T-cell (primary cell): ENCODE measurements around the gene EIF4ENIF1. TPM values are rescaled to one million over a fixed set of nuclear protein-coding genes. Genes with fewer than 3 reads are reported as not detected.
"Not testable (repeated sequence)": the region's sequence is repeated elsewhere in the genome, so short reads cannot be mapped to it uniquely, and the experiment has no call there.

Experiments
- ATAC-seq, 4 experiments: fragments of 200-7000 bp in 3 of 4; fragments of 150-1000 bp in 1 of 4; cut with Tn5 transposase; replicated peaks in 1 of 4; 1 replicate in 3 of 4; 2 replicates in 1 of 4; pipeline ENCODE4 v1.10.0; 2021; ENCODE audit warnings: moderate library complexity in 3 of 4, mild to moderate bottlenecking in 2 of 4, moderate number of reproducible peaks in 1 of 4
- CTCF ChIA-PET, 2 donors: fragments of 300-600 bp; sonication (Branson Sonifier 250); formaldehyde crosslinking; loops; one replicate each; lab custom pipeline; 2022; ENCODE audit warnings: antibody characterized with exemption in 2 of 2; lab: Charles Lee
- POLR2A ChIA-PET, 2 donors: fragments of 300-600 bp; sonication (Branson Sonifier 250); formaldehyde crosslinking; loops; one replicate each; lab custom pipeline; 2022; ENCODE audit warnings: antibody characterized with exemption in 2 of 2; lab: Charles Lee
- DNase-seq, 35 experiments: peaks; one replicate each; pipeline versions ENCODE4 v3.0.0 to v3.0.0-alpha.2; 2013 to 2023
- H3K27ac ChIP-seq: one replicate; pipeline ENCODE4 v1.5.1; 2013; ENCODE audit warnings: low read length
- H3K27me3 ChIP-seq, 2 experiments: replicated peaks in 1 of 2; 1 replicate in 1 of 2; 2 replicates in 1 of 2; pipeline versions ENCODE4 v1.6.1 to v1.7.0; 2013; ENCODE audit warnings: low read length in 1 of 2, mixed read lengths in 1 of 2; ENCODE audit not compliant: control insufficient read depth in 2 of 2, insufficient read depth in 2 of 2; ENCODE audit errors: extremely low read depth in 1 of 2
- H3K36me3 ChIP-seq, 2 donors: 1 replicate in 1 of 2; 2 replicates in 1 of 2; pipeline versions ENCODE4 v1.6.1 to v1.7.0; 2013; ENCODE audit warnings: low read length in 1 of 2; ENCODE audit not compliant: control insufficient read depth in 2 of 2, insufficient read depth in 1 of 2; ENCODE audit errors: extremely low read depth in 1 of 2
- H3K4me1 ChIP-seq, 2 experiments: 1 replicate in 1 of 2; 2 replicates in 1 of 2; pipeline versions ENCODE4 v1.6.1 to v1.7.0; 2013; ENCODE audit warnings: low read length in 2 of 2, mixed read lengths in 1 of 2; ENCODE audit not compliant: insufficient read depth in 2 of 2, control insufficient read depth in 1 of 2; ENCODE audit errors: extremely low read depth in 1 of 2
- H3K4me3 ChIP-seq, 2 donors: 1 replicate in 1 of 2; 2 replicates in 1 of 2; pipeline versions ENCODE4 v1.5.1 to v1.7.0; 2013; ENCODE audit warnings: mild to moderate bottlenecking in 2 of 2, low read length in 1 of 2, moderate library complexity in 1 of 2; ENCODE audit not compliant: control insufficient read depth in 1 of 2; ENCODE audit errors: extremely low read depth in 1 of 2
- H3K9me3 ChIP-seq: 2 replicates; pipeline ENCODE4 v1.7.0; 2013
- H3K27ac Mint-ChIP-seq, 2 donors: one replicate each; pipeline ENCODE4 v1.8.0; 2020 to 2021; ENCODE audit warnings: mild to moderate bottlenecking in 2 of 2, mixed read lengths in 2 of 2
- H3K27me3 Mint-ChIP-seq, 2 donors: one replicate each; pipeline ENCODE4 v1.8.0; 2021 to 2022; ENCODE audit warnings: mixed read lengths in 2 of 2
- H3K36me3 Mint-ChIP-seq: one replicate; pipeline ENCODE4 v1.8.0; 2021; ENCODE audit warnings: mixed read lengths
- H3K4me1 Mint-ChIP-seq, 3 donors: one replicate each; pipeline ENCODE4 v1.8.0; 2020 to 2022; ENCODE audit warnings: mixed read lengths in 3 of 3, mild to moderate bottlenecking in 1 of 3
- H3K4me3 Mint-ChIP-seq, 3 donors: one replicate each; pipeline ENCODE4 v1.8.0; 2020 to 2022; ENCODE audit warnings: mild to moderate bottlenecking in 3 of 3, mixed read lengths in 3 of 3, moderate library complexity in 3 of 3
- H3K9me3 Mint-ChIP-seq, 3 donors: one replicate each; pipeline ENCODE4 v1.8.0; 2020 to 2022; ENCODE audit warnings: mixed read lengths in 3 of 3
- WGBS: methylation state at CpG from one replicate; pipeline ENCODE4 v1.1.5; 2013; ENCODE audit warnings: missing lambda C conversion rate; ENCODE audit not compliant: insufficient coverage; 5-methylcytosine and 5-hydroxymethylcytosine counted together
- total RNA-seq, 35 experiments: library from RNA in 6 of 35; stranded (reverse) in 6 of 35; fragments of 120-200 nt in 1 of 35; gene quantifications; one replicate each; pipeline versions ENCODE4 v1.2.1 to v1.2.4 and lab custom pipeline; 2013 to 2026

The EIF4ENIF1 gene
- total RNA-seq, 5 donors from 2014 or later (not counting 1 experiment from before 2014, with no cell fraction given): 25.4 to 39.0 (median 29.0) TPM

DNA sequence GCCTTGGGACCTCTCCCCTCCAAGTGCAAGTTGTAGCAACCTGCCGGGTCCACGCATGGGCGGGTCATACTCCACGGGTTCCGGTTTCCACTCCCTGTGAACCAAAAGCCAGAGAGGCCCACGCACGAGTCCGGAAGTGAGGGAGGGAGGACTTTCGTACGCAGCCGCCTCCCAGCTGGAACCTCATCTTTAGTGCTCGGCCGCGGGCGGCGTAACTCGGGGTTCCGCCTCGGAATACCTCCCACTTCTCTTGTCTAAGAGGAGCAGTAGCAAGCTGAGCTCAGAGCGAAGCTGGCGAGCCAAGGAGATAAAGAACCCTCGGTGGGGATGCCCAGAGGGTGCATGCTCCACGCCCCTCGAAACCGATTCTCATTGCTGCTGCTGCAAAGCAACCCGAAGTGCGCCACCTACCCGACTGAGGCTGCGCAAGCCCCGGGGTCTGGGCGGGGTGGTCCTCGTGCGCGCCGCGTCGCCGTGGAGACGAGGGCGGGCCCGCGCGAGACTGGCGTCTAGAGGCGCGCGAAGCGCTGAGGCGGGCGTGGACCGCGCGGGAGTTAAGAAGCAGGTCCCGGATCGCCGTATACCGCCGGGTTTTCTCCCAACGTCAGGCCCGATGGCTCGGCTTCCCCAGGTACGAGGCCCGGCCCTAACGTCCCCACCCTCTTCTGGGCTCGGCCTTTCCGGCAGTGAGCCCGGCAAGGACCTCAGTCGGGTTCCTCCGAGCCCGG is 6.5 kb upstream of the EIF4ENIF1 start, which contains the start of gene SFI1:
Gene SFI1, plus strand, starts transcription at position 530 of the 728 bp plus-strand sequence. CDS start 11,749 bp downstream, outside the sequence.
- peak within 1 kb of the TSS; percentile 96 to 97 (median 97) for H3K4me3 Mint-ChIP-seq
- DNase-seq (peak; percentile 92 to 97 (median 95)), ATAC-seq (peak; percentile 84 to 92 (median 88))
- under 1% methylated on average over 69 of the region's 70 CpGs for WGBS
- Histone ChIP-seq H3K36me3 (peaks cover 0 to 6% of the 10 kb centered on the region in 2 donors), H3K9me3 (no peaks in the 10 kb centered on the region), H3K4me1 (peaks cover 12 to 50% of the 10 kb centered on the region in 2 experiments), H3K4me3 (peak within 1 kb of the TSS; percentile 85 to 99), H3K27me3 (no peaks in the 10 kb centered on the region), H3K27ac (peak within 1 kb of the TSS; percentile 86)
- POLR2A ChIA-PET: no interaction called here
- H3K27ac Mint-ChIP-seq: peak within 1 kb of the TSS; percentile 95 to 98
- H3K4me1 Mint-ChIP-seq: peaks cover 24 to 49% (median 47%) of the 10 kb centered on the region in 3 donors
- no peaks in the 10 kb centered on the region for H3K9me3 Mint-ChIP-seq
- CTCF ChIA-PET: no interaction called here
- no peaks in the 10 kb centered on the region for H3K36me3 Mint-ChIP-seq
- no peaks in the 10 kb centered on the region for H3K27me3 Mint-ChIP-seq

DNA sequence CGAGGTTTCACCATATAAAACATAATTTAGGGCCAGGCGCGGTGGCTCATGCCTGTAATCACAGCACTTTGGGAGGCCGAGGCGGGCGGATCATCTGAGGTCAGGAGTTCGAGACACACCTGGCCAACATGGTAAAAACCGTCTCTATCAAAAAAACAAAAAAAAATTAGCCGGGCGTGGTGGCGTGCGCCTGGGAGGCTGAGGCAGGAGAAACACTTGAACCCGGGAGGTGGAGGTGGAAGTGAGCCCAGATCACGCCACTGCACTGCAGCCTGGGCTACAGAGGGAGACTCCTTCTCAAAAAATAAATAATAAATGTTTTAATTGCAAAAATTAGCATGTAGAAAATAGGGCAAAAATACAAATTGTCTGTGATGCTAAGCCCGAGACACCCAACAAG is 5.7 kb upstream of the EIF4ENIF1 start:
- peak overlapping the region; percentile 95 to 98 for H3K27ac Mint-ChIP-seq
- H3K27me3 ChIP-seq: no peaks in the 10 kb centered on the region
- H3K4me3 ChIP-seq: peak overlapping the region; percentile 85 to 99
- CTCF ChIA-PET: no interaction called here
- H3K36me3 Mint-ChIP-seq: no peaks in the 10 kb centered on the region
- POLR2A ChIA-PET: no interaction called here
- H3K9me3 ChIP-seq: no peaks in the 10 kb centered on the region
- 40% methylated on average over 1 of the region's 15 CpGs for WGBS
- ATAC-seq (no peak), DNase-seq (no peak)
- H3K4me3 Mint-ChIP-seq: peak overlapping the region; percentile 96 to 97 (median 97)
- no peaks in the 10 kb centered on the region for H3K27me3 Mint-ChIP-seq
- H3K27ac ChIP-seq: peak overlapping the region; percentile 66
- no peaks in the 10 kb centered on the region for H3K9me3 Mint-ChIP-seq
- H3K4me1 ChIP-seq: peaks cover 19 to 56% of the 10 kb centered on the region in 2 experiments
- peaks cover 32 to 54% (median 52%) of the 10 kb centered on the region in 3 donors for H3K4me1 Mint-ChIP-seq
- peaks cover 0 to 3% of the 10 kb centered on the region in 2 donors for H3K36me3 ChIP-seq

DNA sequence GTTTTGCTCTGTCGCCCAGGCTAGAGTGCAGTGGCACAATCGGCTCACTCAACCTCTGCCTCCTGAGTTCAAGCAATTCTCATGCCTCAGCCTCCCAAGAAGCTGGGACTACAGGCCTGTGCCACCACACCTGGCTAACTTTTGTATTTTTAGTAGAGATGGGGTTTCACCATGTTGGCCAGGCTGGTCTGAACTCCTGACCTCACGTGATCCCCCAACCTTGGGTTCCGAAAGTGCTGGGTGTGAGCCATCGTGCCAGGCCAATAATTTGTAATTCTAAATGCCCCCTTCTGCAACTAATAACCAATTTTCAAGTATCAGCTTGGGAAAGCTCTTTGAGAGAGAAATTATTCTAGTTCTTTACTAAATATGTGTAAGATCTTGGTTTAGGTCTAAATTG is 3.7 kb upstream of the EIF4ENIF1 start:
- 100% methylated on average over 2 of the region's 5 CpGs for WGBS
- not testable (repeated sequence) for H3K27me3 ChIP-seq, DNase-seq, H3K4me3 ChIP-seq, H3K27me3 Mint-ChIP-seq, ATAC-seq, H3K9me3 ChIP-seq, H3K36me3 Mint-ChIP-seq, H3K9me3 Mint-ChIP-seq, H3K36me3 ChIP-seq
- ChIA-PET POLR2A (interaction anchor here (0.6 to 0.7 kb wide), 2 partner anchors 24 to 102 kb away, joined by 5 to 8 read pairs; no protein-coding TSS in a partner anchor), CTCF (interaction anchor here in 1 of 2 donors (0.7 kb wide), 1 partner anchor 140 kb away, joined by 5 read pairs; no protein-coding TSS in a partner anchor)
- peak overlapping the region; percentile 59 for H3K27ac ChIP-seq
- peaks cover 17 to 52% of the 10 kb centered on the region in 2 experiments for H3K4me1 ChIP-seq
- H3K27ac Mint-ChIP-seq: peak overlapping the region; percentile 81 to 83
- peaks cover 33 to 49% (median 48%) of the 10 kb centered on the region in 3 donors for H3K4me1 Mint-ChIP-seq
- H3K4me3 Mint-ChIP-seq: peak overlapping the region in 2 of 3 donors; percentile 41 to 47

DNA sequence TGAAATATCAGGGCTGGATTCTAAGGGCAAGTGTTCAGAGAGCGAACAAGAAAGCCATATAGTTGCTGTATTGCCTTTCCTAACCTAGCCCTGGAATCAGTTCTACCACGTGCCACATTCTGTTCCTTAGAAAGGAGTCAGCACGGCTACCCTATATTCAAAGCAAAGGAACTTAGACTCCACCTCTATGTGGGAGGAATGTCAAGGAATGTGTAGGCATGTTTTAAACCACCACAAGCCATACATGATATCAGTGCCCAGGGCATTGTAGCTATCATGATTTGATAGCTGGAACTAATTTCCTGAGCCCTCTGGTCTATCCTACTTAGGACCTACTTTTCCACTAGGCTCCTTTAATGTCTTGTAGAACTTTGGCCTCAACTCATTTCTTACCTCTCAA is 2.5 kb upstream of the EIF4ENIF1 start:
- CTCF ChIA-PET: no interaction called here
- DNase-seq (no peak), ATAC-seq (no peak)
- H3K4me3 ChIP-seq: no peak overlapping the region
- Mint-ChIP-seq H3K4me1 (peaks cover 29 to 46% (median 46%) of the 10 kb centered on the region in 3 donors), H3K27ac (peak overlapping the region; percentile 63 to 96), H3K27me3 (no peaks in the 10 kb centered on the region), H3K36me3 (no peaks in the 10 kb centered on the region), H3K4me3 (peak overlapping the region in 2 of 3 donors; percentile 28 to 89), H3K9me3 (no peaks in the 10 kb centered on the region)
- H3K4me1 ChIP-seq: peaks cover 16 to 50% of the 10 kb centered on the region in 2 experiments
- peak overlapping the region; percentile 92 for H3K27ac ChIP-seq
- H3K9me3 ChIP-seq: no peaks in the 10 kb centered on the region
- POLR2A ChIA-PET: interaction anchor here (0.5 to 0.6 kb wide), 2 partner anchors 10 to 302 kb away, joined by 3 to 6 read pairs; no protein-coding TSS in a partner anchor
- no peaks in the 10 kb centered on the region for H3K27me3 ChIP-seq
- WGBS: no CpG with 5 or more reads among the region's 3 CpGs
- peaks cover 0 to 6% of the 10 kb centered on the region in 2 donors for H3K36me3 ChIP-seq

DNA sequence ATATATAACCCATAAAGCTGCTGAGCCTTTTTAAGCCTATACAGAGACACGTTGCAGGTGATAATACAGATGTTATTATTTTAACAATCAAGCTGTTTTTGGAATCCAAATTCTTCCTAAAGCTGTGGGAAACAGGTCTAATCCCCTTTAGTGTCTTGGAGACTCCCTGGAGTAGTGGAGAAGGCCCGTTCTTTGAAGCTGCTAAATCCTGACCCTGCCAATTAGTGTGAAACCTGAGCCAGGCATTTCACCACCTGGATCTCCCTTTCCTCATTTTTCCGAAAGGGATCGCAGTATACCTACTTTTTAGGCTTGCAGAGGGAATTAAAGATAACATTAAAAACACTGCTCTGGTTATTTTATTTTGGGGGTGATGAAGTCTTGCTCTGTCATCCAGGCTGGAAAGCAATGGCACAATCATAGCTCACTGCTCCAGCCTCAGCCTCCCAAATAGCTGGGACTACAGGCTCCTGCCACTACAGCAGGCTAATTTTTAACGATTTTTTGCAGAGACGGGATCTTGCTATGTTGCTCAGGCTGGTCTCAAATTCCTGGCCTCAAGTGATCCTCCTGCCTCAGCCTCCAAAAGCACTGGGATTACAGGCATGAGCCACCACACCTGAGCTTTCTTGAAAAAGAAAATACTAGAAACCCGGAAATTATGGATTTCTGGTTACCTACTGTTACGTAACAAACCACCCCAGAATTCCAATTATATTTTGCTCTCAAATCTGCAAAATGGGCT is 1.7 kb upstream of the EIF4ENIF1 start:
- Histone ChIP-seq H3K27me3 (no peaks in the 10 kb centered on the region), H3K27ac (peak overlapping the region; percentile 92), H3K9me3 (no peaks in the 10 kb centered on the region), H3K4me3 (peak overlapping the region in 1 of 2 donors; percentile 89), H3K36me3 (peaks cover 0 to 10% of the 10 kb centered on the region in 2 donors), H3K4me1 (peaks cover 16 to 50% of the 10 kb centered on the region in 2 experiments)
- H3K36me3 Mint-ChIP-seq: no peaks in the 10 kb centered on the region
- WGBS: 89% methylated on average over 3 of the region's 8 CpGs
- ATAC-seq: no peak
- peak overlapping the region; percentile 89 to 96 (median 93) for H3K4me3 Mint-ChIP-seq
- ChIA-PET POLR2A (interaction anchor here (0.5 to 0.6 kb wide), 2 partner anchors 11 to 302 kb away, joined by 3 to 6 read pairs; no protein-coding TSS in a partner anchor), CTCF (interaction anchor here in 1 of 2 donors (0.5 kb wide), 1 partner anchor 43 kb away, joined by 3 read pairs; no protein-coding TSS in a partner anchor)
- peaks cover 25 to 50% (median 50%) of the 10 kb centered on the region in 3 donors for H3K4me1 Mint-ChIP-seq
- no peaks in the 10 kb centered on the region for H3K27me3 Mint-ChIP-seq
- DNase-seq: no peak
- no peaks in the 10 kb centered on the region for H3K9me3 Mint-ChIP-seq
- peak overlapping the region; percentile 95 to 96 for H3K27ac Mint-ChIP-seq

DNA sequence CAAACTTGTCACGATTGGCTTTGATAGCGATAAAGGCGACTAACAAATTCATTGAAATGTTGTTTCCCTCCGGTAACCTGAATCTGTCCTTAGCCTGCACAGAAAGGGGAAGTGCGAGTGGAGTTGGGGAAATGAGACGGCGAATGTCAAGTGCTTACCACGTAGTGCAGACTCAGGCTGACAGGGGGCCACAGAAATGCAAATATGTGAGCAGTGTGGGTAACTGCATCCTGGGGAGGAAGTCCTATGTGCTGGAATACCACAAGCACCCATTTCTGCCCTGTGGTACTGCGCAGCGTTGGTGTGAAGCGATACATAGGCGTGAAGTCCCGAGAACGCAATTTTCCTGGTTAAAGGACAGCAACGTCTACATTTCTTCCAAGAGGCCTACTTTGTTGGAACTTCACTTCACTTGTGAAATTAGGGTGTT is 869 bp upstream of the EIF4ENIF1 start:
- H3K27ac Mint-ChIP-seq: peak overlapping the region; percentile 95 to 96
- CTCF ChIA-PET: no interaction called here
- no peaks in the 10 kb centered on the region for H3K27me3 Mint-ChIP-seq
- 0% methylated on average over 10 of the region's 15 CpGs for WGBS
- Histone ChIP-seq H3K27ac (peak overlapping the region; percentile 92), H3K36me3 (peaks cover 0 to 10% of the 10 kb centered on the region in 2 donors), H3K4me1 (peaks cover 13 to 46% of the 10 kb centered on the region in 2 experiments), H3K9me3 (no peaks in the 10 kb centered on the region), H3K4me3 (peak overlapping the region; percentile 85 to 89), H3K27me3 (no peaks in the 10 kb centered on the region)
- H3K36me3 Mint-ChIP-seq: peaks cover under 1% of the 10 kb centered on the region
- H3K9me3 Mint-ChIP-seq: no peaks in the 10 kb centered on the region
- POLR2A ChIA-PET: no interaction called here
- ATAC-seq (peak; percentile 47 to 67 (median 55)), DNase-seq (peak; percentile 7 to 81 (median 53))
- H3K4me1 Mint-ChIP-seq: peaks cover 26 to 47% (median 44%) of the 10 kb centered on the region in 3 donors
- peak overlapping the region; percentile 89 to 96 (median 93) for H3K4me3 Mint-ChIP-seq
